Activated naive CD4-positive, alpha-beta T cell treated with Interleukin-2 at 50 U/mL for 16 hours (primary cell): ENCODE data around the gene TOM1L2.
"Not testable (repeated sequence)": the region's sequence is repeated elsewhere in the genome, so short reads cannot be mapped to it uniquely, and the experiment has no call there.

Source experiments
- DNase-seq: peaks from one replicate; pipeline ENCODE4 v3.0.0-alpha.2; 2020

TOM1L2 gene

GRCh38 chr17:17813725-17814095 lies 158.5 kb downstream of the TOM1L2 start:
- DNase-seq, result no peak

GRCh38 chr17:17813055-17813724 lies 159.0 kb downstream of the TOM1L2 start:
- DNase-seq, result no peak

GRCh38 chr17:17812211-17813054 lies 159.8 kb downstream of the TOM1L2 start:
- peak; percentile 74 for DNase-seq

GRCh38 chr17:17811381-17812210 lies 160.6 kb downstream of the TOM1L2 start:
- no peak for DNase-seq

GRCh38 chr17:17810895-17811248 lies 161.3 kb downstream of the TOM1L2 start:
- no peak for DNase-seq

GRCh38 chr17:17810084-17810894 lies 161.9 kb downstream of the TOM1L2 start:
- DNase-seq, result no peak

GRCh38 chr17:17809531-17810083 lies 162.6 kb downstream of the TOM1L2 start:
- no peak for DNase-seq

GRCh38 chr17:17808706-17809432 lies 163.3 kb downstream of the TOM1L2 start:
- DNase-seq, result no peak

- not testable (repeated sequence) for DNase-seq
Measured at GRCh38 chr17:17808200-17808599, 164.0 kb downstream of the TOM1L2 start.

- no peak for DNase-seq
Measured at GRCh38 chr17:17807440-17807839, 164.8 kb downstream of the TOM1L2 start.

GRCh38 chr17:17806611-17807274 lies 165.5 kb downstream of the TOM1L2 start:
- no peak for DNase-seq

- no peak for DNase-seq
Measured at GRCh38 chr17:17806035-17806434, 166.2 kb downstream of the TOM1L2 start.

GRCh38 chr17:17805575-17805974 lies 166.6 kb downstream of the TOM1L2 start:
- no peak for DNase-seq

- DNase-seq, result no peak
Measured at GRCh38 chr17:17804007-17804406, 168.2 kb downstream of the TOM1L2 start.

- no peak for DNase-seq
Measured at GRCh38 chr17:17801800-17802481, 170.3 kb downstream of the TOM1L2 start.

GRCh38 chr17:17800504-17801021 lies 171.6 kb downstream of the TOM1L2 start:
- no peak for DNase-seq

- no peak for DNase-seq
Measured at GRCh38 chr17:17798573-17799255, 173.5 kb downstream of the TOM1L2 start.

GRCh38 chr17:17798010-17798556 lies 174.1 kb downstream of the TOM1L2 start:
- DNase-seq, result no peak

- DNase-seq, result no peak
Measured at GRCh38 chr17:17797119-17797809, 174.9 kb downstream of the TOM1L2 start.
